ENCODE results near the gene ZMYND8.
"Not testable (repeated sequence)": the region's sequence is repeated elsewhere in the genome, so short reads cannot be mapped to it uniquely, and the experiment has no call there.

The ZMYND8 gene

DNA sequence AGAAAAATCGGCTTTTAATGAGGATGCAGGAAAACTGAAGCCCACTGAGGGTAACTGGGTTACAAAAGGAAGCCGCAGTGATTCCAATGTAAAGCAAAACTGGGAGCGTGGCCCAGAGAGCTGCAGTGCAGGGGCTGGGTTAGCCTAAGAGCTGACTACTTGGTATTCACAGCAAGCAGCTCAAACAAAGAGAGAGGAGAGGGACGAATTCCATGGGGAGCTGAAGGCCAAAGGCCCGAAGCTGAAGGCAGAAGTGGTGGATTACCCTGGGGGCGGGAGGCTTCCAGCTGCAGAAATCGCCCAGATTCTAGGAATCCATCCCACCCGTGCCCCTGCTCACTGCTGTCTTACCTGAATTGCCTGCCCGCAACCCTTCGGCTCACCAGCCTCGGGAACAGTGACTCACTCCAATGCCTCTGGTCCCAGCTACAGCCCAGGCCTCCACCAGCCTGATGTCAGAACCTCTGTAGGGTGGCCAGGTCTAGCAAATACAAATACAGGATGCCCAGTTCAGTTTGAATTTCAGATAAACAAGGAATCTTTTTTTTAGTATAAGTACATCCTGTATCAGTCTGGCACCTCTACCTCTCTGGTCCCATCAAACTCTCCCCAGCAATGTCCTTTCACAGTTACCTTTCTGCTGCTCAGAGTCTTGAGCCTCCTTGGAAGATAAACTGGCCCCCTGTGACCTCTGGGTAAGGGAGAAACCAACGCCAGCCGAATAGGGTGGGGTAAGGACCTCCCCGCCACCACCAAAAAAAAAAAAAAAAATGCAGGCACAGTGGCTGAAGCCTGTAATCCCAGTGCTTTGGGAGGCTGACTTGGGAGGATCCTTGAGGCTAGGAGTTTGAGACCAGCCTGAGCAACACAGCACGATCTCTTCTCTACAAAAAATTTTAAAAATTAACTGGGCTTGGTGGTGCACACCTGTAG, 14.6 kb upstream of the ZMYND8 start:
- peak; percentile 12 for DNase-seq (ENCODE audit: low spot score)

DNA sequence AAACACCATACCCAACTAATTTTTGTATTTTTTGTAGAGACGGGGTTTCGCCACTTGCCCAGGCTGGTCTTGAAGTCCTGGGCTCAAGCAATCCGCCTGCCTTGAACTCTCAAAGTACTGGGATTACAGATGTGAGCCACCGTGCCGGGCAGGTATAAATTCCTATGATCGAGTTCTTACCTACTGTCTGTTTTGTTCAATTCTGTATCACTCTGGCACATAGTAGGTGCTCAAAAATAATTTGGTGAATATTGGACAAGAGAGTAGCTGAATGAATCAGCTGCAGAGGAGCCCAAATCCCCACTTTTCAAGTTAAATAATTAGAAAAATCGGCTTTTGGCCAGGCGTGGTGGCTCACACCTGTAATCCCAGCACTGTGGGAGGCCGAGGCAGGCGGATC, 13.7 kb upstream of the ZMYND8 start:
- no peak for DNase-seq (ENCODE audit: low spot score)

DNA sequence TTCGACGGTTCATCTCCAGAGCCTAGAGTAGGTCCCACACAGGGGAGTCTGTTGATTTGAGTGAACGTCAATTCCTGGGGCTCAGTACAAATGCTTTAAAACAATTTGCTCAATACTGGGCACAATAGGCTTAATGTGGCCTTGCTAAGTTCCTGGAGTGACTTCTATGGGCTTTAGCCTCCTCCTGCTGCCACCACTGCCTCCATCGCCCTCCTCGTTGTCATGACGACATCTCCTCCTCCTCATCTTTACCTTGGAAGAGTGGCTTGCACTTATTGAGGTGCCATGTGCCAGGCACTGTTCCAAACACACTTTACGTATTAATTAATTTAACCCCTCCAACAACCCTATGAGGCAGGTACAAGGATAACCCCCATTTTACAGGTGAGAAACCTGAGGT, 11.8 kb upstream of the ZMYND8 start:
- DNase-seq (ENCODE audit: low spot score), result peak; percentile 3

DNA sequence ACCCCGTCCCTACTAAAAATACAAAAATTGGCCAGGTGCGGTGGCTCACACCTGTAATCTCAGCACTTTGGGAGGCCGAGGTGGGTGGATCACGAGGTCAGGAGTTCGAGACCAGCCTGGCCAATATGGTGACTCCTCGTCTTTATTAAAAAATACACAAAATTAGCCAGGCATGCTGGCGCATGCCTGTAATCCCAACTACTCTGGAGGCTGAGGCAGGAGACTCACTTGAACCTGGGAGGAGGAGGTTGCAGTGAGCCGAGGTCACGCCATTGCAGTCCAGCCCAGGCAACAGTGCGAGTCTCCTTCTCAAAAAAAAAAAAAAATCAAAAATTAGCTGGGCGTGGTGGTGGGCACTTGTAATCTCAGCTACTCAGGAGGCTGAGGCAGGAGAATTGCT, 9.8 kb upstream of the ZMYND8 start:
- DNase-seq (ENCODE audit: low spot score), result not testable (repeated sequence)

DNA sequence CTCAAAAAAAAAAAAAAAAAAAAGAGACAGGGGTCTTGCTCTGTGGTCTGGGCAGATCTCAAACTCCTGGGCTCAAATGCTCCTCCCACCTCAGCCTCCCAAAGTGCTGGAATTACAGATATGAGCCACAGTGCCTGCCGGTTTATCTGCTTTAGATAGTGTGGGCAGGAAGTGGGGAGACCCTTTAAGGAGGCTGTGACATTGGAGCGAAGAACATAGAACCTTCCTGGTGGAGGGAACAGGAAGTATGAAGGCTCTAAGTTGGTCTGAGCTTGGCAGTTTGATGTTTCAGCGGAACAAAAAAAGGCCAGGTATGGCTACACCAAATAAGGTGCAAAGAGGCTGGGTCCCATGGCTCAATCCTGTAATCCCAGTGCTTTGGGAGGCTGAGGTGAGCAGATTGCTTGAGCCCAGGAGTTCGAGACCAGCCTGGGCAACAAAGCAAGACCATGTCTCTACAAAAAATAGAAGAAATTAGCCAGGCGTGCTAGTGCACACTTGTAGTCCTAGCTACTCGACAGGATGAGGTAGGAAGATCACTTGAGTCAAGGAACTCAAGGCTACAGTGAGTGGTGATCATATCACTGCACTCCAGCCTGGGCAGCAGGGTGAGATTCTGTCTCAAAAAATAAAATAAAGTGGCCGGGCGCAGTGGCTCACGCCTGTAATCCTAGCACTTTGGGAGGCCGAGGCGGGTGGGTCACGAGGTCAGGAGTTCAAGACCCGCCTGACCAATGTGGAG, 8.7 kb upstream of the ZMYND8 start:
- DNase-seq (ENCODE audit: low spot score), result no peak

DNA sequence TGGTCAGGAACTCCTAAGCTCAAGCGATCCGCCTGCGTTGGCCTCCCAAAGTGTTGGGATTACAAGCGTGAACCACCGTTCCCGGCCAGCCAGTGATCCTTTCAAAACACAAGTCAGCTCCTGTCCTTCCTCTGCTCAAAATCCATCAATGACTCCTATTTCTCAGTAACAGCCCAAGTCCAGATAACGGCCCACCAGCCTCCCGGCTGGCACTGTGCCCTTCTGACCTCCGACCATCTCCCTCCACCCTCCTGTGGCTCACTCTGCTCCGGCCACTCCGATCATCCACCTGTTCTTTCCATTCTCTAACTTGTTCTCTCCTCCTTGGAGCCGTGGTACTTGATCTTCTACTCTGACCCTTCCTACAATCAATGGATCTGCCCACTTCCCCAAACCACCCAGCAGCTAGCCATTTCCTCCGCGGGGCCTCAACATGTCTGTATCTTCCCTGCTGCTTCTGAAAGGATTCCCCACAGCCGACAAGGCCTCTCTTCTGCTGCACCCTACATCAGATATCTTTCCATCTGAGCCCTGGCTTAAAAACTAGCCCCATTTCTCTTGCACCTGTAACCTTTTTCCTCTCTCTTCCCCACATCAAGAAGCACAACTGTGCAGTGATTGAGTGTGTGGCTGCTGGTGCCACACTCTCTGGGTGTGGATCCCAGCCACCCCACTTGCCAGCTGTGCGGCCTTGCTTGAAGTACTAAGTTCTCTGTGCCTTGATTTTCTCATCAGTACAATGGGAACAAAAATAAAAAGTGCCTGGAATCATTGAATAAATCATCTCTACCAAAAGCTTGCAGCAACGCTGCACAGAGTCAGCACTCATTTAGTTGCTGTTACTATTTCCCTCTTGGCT, 6.1 kb upstream of the ZMYND8 start:
- peak; percentile 6 for DNase-seq (ENCODE audit: low spot score)

DNA sequence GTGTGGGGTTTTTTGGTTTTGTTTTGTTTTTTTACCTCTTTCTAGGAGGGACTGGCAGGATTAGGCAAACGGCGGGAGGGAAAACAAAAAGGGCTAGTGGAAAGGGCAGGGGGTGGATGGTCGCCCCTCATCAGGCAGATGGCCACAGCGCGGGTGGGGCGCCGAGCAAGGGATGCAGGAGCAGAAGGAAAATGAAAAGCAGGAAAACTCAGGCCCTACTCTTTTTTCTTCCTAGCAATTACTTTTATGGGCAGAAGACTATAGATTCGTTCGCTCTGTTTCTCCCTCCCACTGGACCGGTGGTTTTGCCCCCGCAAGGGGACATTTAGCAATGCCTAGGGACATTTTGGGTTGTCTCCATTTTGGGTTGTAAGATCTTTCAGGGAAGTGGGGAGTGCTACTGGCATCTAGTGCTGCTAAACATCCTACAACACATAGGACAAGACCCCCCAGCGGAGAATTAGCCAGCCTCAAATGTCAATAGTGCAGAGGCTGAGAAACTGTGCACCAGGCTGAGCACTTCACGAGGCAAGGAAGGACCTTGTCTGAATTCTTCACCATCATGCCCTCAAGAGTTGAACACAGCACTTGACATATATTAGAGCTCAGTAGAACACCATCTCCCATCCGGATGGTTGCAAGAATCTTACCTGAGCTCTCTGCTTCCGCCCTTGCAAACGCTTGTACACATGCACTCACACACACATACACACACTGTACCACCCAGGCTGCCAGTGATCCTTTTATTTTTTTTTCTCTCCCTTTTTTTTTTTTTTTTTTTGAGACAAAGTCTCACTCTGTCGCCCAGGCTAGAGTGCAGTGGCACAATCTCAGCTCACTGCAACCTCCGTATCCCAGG, 4.8 kb upstream of the ZMYND8 start:
- DNase-seq (ENCODE audit: low spot score), result peak; percentile 11

DNA sequence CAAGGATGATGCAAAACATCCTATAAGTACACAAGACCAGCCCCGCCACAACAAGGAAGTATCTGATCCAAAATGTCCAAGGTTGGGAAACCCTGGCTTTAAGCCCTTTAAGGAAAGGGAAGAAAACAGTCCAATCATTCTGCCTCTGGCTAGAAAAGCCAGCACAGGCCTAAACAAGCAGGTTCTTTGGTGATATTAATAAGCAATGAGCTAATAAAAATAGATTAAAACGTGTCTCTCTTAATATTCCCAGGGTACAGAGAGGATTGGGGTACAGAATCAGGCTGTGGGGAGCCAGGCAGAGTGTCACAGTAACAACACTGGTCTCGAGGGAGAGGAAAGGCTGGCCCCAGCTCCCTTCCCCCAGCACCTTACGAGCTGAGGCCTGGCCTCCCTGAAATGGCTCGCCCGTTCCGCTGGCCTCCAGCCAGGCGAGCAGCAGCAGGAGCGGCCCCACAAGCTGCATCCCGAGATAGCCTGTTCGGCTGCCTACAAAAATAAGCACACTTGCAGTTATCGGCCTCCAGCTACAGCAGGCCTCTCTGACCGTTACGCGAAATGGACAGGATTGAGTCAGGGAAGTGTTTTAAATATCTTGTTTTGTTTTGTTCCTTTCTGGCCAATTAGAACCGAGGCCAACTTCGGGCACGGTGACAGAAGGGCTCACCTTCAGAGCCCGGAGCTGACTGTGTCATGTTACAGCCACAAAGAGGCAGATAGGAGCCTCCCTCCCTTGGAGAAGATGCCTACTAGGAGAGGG, 4.0 kb upstream of the ZMYND8 start:
- peak; percentile 9 for DNase-seq (ENCODE audit: low spot score)

DNA sequence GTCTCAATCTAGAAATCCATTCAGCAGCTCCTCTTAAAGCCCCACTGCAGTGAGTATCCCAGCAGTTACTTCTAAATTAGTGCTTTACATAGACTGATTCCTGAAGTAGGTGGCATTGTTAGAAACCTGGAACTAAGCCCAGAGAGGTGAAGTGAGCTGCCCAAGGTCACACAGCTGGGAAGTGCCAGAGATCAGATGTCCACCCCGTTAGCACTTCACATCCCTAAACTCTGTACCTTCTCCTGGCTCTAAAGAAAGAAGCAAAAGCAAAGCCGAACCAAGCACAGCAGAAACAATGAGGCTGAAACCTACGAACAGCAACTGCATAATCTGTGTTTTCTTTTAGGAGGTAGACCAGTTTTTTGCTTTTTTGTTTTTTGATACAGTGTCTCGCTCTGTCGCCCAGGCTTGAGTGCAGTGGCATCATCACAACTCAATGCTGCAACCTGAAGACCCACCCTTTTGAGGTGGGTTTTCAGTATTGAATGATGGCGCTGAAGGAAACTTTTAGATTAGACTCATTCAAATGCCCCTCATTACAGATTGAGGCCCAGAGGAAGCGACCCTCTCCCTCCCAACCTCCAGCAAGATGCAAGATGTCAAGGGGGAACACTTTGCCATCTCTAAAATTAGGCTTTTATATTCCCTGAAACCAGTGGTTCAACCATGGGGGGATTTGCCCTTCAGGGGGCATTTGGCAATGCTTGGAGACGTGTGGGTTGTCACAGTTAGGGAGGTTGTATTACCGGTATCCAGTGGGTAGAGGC, 3.2 kb upstream of the ZMYND8 start:
- DNase-seq (ENCODE audit: low spot score), result no peak

DNA sequence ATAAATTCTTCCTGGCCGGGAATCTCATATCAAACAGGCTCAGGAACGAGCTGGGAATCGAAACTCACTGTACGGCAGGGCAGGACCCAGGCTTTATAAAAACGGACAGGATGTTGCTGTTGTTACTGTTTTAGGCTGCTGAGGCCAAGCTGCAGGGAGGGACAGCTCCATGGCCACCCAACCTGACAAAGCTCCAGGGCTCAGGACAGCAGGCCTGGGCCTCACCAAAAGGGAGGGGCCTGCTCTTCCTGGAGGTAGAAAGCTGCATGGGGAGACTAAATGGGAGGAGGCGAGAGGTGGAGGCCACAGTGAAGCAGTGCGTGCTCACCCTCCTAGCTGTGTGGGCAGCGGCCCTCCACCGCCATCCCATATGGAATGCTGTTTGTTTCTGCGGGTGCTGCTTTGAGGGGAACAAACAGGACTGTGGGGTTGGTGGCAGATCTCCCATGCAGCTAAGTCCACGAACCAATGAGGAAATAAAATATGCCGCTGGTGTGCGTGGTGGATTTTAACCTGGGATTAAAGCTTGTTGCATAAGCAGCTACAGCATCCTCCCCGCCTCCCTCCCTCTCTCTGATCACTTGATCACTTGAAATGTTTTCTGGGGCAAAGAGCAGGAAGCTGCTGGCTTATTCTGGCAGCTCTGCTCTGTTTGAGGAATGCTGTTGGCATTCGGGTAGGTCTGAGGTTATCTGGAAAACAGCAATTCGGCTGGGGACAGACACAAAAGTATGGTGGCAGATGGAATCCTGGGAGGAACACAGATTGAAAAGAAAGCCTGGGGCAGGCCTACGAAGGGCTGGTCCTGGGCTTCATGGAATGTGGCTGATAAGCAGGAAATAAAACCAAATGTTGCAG, 2.4 kb upstream of the ZMYND8 start:
- DNase-seq (ENCODE audit: low spot score), result peak; percentile 43

DNA sequence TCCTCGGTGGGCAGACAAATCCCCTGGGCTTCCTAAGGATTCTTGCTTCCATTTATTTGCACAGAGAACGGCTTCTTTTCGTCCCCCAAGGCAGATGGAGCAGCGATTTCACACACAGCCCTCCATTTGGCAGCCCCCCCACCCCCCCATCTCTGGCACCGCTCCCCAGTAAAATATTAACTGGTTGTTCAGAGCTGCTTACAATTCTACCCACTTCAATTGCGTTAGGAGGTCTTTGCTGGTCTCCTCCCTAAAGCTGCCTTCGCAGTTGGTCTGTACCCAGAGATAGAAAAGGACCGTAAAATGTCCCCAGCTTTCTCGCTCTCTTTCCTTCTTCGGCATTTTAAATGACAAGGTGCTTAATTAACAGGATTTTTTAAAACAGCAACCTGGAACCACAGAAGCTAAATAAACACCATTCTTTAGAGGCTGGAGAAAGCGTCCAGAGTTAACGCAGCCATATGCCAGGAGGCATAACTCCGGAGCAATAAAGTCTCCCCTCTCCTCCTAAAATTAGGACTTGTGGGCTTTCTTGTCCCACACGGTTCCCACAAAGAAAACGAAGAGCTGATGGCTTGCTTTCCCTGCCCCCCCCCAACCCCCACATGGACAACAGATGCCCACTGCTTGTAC, 1.7 kb upstream of the ZMYND8 start:
- no peak for DNase-seq (ENCODE audit: low spot score)

DNA sequence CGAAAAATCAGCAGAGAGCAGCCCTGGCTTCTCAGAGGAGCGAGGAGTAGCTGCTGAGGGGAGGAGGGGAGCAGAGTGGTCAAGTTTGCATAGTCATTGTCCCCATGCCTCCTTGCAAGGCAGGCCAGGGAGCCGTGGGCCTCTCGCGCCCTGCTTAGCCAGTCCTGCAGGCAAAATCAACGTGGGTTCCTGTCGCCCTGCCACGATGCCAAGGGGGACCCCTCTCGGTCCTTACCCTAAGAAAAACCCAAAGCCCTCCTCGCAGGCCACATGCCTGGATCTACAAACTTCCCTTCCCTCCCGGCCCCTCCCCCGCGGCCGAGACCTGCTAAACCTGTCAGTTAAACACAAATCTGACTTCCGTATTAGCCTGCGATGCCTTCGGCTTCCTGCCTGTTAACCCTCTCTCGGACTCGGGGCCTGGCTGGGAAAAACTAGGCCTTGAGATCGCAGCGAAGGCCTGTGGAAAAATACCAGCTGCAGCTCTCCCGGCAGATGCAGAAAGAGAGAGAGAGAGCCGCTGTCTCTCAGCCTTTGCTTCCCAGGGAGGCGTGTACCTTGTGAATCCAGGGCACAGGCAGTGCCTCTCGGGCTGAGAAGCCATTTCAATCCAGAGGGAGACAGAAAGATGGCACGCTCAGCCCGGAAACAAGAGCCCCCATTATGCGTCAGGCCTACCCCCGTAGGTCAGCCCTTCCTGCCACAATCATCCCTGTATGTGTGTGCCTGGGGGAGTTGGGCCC, 968 bp upstream of the ZMYND8 start:
- peak; percentile 55 for DNase-seq (ENCODE audit: low spot score)

DNA sequence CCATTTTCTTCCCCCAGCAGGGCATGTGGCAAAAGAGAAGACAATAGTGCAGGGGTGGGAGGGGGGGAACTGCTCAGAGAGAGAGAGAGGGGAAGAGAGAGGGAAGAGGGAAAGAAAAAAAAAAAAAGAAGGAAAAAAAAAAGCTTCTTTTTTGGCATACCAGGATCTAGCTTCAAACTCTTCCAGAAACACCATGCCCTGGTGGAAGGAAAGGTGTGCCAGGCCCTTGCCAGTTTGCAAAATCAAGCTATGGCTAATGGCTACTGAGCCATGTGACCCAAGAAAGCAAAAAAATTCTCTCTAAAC, 326 bp downstream of the ZMYND8 start:
- DNase-seq (ENCODE audit: low spot score), result no peak

DNA sequence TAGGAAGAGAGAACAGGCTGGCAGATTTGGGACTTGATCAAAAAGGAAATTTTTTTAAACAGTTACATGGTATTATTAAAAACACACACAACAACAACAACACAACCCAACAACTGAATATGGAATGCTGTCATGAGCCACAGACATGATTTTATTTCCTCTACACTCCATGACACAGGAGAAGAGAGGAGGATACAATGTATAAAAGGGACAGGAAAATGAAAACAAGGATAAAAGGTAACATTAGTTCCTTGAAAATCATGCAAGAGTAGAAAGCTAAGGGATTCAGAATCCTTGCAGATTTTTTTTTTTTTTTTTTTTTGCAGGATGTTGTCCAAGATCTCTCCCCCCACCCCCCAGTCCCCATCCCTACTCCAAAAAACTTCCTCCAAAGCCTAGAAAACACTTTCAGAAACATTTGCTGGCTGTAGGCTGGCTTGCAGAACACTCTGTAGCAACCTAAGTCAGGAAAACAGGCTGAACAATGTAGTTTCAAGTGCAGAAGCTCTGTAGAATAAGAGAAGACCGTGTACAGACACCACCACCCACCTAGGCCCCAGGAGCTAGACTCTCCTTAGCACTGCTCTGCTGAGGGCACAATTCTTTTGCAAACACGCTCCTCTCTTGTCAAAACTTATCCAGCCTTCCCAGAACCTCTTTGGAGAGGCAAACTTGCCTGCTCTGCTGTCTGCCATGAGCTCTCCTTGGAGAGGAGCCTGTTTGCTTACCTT, 845 bp downstream of the ZMYND8 start:
- peak; percentile 20 for DNase-seq (ENCODE audit: low spot score)

DNA sequence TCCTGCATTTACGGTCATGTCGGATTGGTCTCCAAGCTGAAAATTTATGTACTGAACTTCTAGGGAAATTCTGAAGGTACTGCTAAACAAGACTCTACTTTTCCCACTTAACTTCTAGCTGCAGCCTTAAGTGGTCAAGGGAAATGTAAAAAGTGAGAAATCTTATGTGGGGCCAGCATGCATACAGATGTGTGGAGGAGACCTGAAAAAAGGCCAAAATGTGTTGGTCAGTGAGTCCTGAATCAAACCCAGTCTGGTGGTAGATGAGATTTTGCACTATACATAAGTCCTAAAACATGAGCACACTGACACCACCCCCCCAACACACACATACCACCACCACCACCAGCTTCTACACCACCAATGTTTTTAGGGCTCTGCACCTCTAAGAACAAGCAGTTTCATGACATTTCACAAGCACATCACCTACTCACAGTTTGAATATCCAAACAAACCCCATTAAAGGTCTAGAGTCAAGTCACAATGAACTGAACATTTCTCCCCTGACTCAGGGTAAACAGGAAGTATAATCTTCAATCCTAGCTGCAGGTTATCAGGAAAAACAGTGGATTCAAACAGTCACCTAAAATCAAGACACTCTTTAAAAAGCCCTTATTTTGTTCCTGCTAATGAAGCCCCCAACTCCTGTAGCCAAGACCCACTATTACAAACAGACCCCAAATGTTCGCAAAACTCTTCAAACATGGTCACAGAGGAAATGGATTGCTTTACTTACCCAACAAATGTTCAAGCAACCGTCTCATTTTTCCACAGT, 1.6 kb downstream of the ZMYND8 start:
- peak; percentile 1 for DNase-seq (ENCODE audit: low spot score)

DNA sequence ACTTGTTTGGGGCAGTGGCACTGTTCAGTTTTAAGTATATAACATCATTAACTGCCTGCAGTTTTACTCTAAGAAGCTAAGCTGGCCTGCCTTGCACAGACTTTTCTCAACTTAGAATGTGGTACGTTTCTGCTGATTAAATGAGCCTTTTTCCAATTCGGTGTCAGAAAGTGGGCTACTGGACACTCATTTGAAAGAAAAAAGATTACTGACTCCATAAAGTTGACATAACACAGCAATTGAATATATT, 2.1 kb downstream of the ZMYND8 start:
- DNase-seq (ENCODE audit: low spot score), result peak; percentile 2
